Measurements from ENCODE around the gene ANKRD22.
"Not testable (repeated sequence)": the region's sequence is repeated elsewhere in the genome, so short reads cannot be mapped to it uniquely, and the experiment has no call there.

The ANKRD22 gene

DNA sequence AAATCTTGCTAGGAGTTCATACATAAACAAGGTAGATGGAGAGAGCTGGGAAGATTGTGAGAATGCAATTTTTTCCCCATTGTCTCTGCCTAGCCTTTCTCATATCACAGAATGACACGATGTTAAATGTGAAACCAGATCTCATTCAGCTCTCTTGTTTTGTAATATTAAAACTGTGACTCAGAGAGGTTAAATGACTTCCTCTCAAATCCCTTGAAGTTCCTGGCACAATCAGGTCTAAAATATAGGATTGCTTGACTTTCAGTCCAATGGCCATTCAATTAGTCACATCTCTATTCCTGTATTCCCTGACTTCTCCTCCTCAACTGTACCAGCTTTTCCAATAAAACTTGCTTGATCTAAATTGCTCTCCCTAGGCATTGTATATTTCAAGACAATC, 3.1 kb downstream of the ANKRD22 start:
- Mint-ChIP-seq H3K4me1 (no peaks in the 10 kb centered on the region), H3K9me3 (no peaks in the 10 kb centered on the region), H3K27ac (no peak overlapping the region), H3K4me3 (no peak overlapping the region), H3K27me3 (ENCODE audit: low read depth) (no peaks in the 10 kb centered on the region), H3K36me3 (ENCODE audit: low read depth) (no peaks in the 10 kb centered on the region)
- TF ChIP-seq, protein P1, sequence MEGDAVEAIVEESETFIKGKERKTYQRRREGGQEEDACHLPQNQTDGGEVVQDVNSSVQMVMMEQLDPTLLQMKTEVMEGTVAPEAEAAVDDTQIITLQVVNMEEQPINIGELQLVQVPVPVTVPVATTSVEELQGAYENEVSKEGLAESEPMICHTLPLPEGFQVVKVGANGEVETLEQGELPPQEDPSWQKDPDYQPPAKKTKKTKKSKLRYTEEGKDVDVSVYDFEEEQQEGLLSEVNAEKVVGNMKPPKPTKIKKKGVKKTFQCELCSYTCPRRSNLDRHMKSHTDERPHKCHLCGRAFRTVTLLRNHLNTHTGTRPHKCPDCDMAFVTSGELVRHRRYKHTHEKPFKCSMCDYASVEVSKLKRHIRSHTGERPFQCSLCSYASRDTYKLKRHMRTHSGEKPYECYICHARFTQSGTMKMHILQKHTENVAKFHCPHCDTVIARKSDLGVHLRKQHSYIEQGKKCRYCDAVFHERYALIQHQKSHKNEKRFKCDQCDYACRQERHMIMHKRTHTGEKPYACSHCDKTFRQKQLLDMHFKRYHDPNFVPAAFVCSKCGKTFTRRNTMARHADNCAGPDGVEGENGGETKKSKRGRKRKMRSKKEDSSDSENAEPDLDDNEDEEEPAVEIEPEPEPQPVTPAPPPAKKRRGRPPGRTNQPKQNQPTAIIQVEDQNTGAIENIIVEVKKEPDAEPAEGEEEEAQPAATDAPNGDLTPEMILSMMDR (IDR thresholded peaks at IDR 0.05; ENCODE audit: unreplicated experiment in 3 of 3): no peak

DNA sequence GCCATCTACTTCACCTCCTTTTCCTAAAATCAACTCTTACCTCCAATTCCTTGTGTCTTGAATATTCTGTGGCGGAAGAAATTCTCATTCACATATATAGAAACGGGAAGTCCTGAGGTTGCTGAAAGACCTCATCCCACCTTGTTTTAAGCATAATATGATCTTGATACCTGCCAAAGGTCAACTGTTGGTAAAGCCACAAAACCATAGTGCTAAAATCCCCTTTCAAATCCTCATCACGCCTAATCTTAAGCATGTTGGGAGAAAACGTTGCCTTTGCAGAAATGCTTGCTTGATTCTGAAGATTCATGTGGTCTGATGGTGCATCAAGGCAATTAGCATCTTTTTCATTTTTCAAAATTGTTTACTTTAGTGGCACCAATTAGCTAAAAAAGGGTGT, 8.5 kb downstream of the ANKRD22 start:
- TF ChIP-seq, protein P1 (IDR thresholded peaks at IDR 0.05; ENCODE audit: unreplicated experiment in 3 of 3): no peak
- Mint-ChIP-seq H3K27me3 (ENCODE audit: low read depth) (peaks cover 4% of the 10 kb centered on the region), H3K27ac (no peak overlapping the region), H3K4me1 (no peaks in the 10 kb centered on the region), H3K4me3 (no peak overlapping the region), H3K9me3 (no peaks in the 10 kb centered on the region), H3K36me3 (ENCODE audit: low read depth) (no peaks in the 10 kb centered on the region)

DNA sequence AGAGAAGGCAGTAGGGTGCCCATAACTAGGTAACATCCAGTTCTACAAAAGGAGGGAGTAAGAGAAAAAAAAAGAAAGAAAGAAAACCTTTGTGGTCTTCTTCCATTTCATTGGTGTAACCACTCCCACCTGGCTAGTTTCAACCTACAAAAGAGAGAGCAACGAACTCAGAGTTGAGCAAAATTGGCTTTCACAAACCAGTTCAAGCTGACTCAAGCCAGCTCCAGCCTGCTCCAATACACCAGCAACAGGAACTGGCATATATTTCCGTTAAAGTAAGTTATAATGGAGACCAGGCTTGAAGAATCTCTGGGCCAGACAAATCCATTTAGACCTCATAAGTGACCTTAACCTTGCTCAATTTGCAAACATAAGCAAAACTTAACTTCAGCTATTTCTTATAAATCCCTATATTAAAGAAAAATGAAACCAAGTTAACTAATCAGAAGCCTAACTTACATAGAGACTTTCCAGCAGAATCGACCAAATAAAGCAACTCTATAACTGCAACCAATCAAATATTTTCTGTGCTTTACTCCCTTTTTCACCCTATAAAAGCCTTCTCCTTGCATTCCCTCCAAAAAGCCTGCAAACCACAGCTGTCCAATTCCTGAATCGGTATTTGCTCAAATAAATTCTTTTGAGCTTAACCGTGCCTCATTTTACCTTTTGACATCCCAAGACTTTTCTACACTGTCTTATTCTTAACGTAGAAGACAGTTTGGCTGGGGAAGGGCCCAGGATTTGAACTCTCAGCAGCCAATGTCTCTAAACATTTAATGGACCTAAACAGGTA, 10.1 kb downstream of the ANKRD22 start:
- Mint-ChIP-seq H3K27ac (no peak overlapping the region), H3K4me3 (no peak overlapping the region), H3K27me3 (ENCODE audit: low read depth) (peaks cover 4% of the 10 kb centered on the region), H3K36me3 (ENCODE audit: low read depth) (no peaks in the 10 kb centered on the region), H3K4me1 (no peaks in the 10 kb centered on the region), H3K9me3 (no peaks in the 10 kb centered on the region)
- TF ChIP-seq, protein P1 (IDR thresholded peaks at IDR 0.05; ENCODE audit: unreplicated experiment in 3 of 3): no peak

DNA sequence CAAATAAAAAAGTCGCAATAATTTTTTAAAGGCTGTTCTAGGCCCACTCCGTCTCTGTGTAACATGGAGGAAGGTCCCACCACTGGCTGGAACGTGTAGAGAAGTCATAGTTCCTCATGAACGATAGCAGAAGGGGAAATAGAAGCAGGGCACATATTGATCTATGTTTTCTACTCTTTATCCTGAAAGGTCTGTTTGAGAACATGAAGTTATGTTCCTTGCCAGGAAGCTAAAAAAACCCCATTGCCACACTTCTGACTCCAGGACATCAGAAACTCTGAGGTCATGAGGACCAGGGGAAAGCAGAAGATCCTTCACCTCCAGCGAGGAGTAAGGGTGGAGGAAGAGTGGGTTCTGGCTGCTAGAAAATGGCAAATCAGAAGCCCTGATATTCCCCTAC, 10.8 kb downstream of the ANKRD22 start:
- TF ChIP-seq, protein P1 (IDR thresholded peaks at IDR 0.05; ENCODE audit: unreplicated experiment in 3 of 3): no peak
- H3K9me3 Mint-ChIP-seq: no peaks in the 10 kb centered on the region
- no peak overlapping the region for H3K27ac Mint-ChIP-seq
- H3K36me3 Mint-ChIP-seq (ENCODE audit: low read depth): no peaks in the 10 kb centered on the region
- H3K4me1 Mint-ChIP-seq: no peaks in the 10 kb centered on the region
- peaks cover 4% of the 10 kb centered on the region for H3K27me3 Mint-ChIP-seq (ENCODE audit: low read depth)
- no peak overlapping the region for H3K4me3 Mint-ChIP-seq

DNA sequence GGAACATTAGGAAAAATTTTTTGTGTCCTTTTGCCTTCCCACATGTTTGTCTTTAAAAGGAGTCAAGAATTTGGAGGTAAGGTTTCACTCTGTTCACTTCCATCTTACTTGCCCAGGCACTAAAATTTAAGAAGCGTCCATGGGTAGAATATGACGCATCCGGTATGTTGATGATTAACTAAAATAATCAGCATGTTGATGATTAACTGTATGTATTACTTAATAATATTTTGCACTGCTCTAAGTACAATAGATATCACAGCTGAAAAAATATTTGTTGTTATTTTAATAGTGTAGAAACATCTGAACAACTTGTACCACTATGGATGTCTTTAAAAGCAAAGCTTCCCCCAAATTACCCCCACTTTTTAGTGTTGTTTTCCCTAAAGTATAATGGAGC, 11.5 kb downstream of the ANKRD22 start:
- no peak overlapping the region for H3K27ac Mint-ChIP-seq
- no peaks in the 10 kb centered on the region for H3K36me3 Mint-ChIP-seq (ENCODE audit: low read depth)
- no peak overlapping the region for H3K4me3 Mint-ChIP-seq
- H3K9me3 Mint-ChIP-seq: no peaks in the 10 kb centered on the region
- TF ChIP-seq, protein P1 (IDR thresholded peaks at IDR 0.05; ENCODE audit: unreplicated experiment in 3 of 3): no peak
- no peaks in the 10 kb centered on the region for H3K4me1 Mint-ChIP-seq
- H3K27me3 Mint-ChIP-seq (ENCODE audit: low read depth): peaks cover 4% of the 10 kb centered on the region

DNA sequence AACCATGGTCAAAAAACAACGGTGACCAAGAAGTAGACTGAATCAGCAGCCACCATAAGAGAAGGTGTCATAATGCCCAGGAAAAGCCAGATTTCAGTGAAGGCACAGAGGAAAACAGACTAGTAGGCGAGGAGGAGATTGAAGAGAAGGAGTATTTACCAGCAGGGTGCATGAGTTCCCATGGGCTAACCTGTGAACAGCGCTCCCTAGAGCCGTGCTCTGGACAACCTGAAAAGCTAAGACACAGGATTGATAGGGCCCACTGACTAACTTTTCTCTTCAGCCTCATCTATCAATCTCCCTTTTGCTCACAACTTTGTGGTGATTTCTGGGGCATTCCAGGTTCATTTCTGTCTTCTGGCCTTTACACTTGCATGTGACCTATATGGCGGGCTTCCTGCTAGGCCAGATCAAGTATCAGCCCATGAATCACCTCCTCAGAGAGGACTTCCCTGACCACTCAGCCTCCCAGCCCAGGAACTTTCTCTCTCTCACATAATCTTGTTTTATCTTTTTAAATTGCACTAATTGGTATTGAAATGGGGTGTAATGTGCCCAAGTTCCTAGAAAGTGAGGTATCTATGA, 12.8 kb downstream of the ANKRD22 start:
- TF ChIP-seq, protein P1 (IDR thresholded peaks at IDR 0.05; ENCODE audit: unreplicated experiment in 3 of 3): no peak
- no peaks in the 10 kb centered on the region for H3K4me1 Mint-ChIP-seq
- H3K36me3 Mint-ChIP-seq (ENCODE audit: low read depth): no peaks in the 10 kb centered on the region
- H3K27me3 Mint-ChIP-seq (ENCODE audit: low read depth): peaks cover 4% of the 10 kb centered on the region
- no peaks in the 10 kb centered on the region for H3K9me3 Mint-ChIP-seq
- H3K4me3 Mint-ChIP-seq: no peak overlapping the region
- H3K27ac Mint-ChIP-seq: no peak overlapping the region

DNA sequence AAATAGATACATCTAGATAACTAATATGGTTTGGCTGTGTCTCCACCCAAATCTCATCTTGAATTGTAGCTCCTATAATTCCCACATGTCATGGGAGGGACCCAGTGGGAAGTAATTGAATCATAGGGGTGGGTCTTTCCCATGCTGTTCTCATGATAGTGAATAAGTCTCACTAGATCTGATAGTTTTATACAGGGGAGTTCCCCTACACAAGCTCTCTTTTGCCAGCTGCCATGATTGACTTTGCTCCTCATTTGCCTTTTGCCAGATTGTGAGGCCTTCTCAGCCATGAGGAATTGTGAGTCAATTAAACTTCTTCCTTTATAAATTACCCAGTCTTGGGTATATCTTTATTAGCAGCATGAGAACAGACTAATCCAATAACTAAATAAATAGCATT, 14.0 kb downstream of the ANKRD22 start:
- not testable (repeated sequence) for H3K27ac Mint-ChIP-seq; H3K4me1 Mint-ChIP-seq; H3K36me3 Mint-ChIP-seq (ENCODE audit: low read depth); H3K27me3 Mint-ChIP-seq (ENCODE audit: low read depth); H3K9me3 Mint-ChIP-seq; H3K4me3 Mint-ChIP-seq
